COLO668 (cell line): ENCODE measurements around the gene EIF1B.

Experiments used
- DNase-seq: peaks from one replicate; lab custom pipeline; 2025; ENCODE audit not compliant: unreplicated experiment; lab: John Stamatoyannopoulos, UW

The EIF1B gene

DNA sequence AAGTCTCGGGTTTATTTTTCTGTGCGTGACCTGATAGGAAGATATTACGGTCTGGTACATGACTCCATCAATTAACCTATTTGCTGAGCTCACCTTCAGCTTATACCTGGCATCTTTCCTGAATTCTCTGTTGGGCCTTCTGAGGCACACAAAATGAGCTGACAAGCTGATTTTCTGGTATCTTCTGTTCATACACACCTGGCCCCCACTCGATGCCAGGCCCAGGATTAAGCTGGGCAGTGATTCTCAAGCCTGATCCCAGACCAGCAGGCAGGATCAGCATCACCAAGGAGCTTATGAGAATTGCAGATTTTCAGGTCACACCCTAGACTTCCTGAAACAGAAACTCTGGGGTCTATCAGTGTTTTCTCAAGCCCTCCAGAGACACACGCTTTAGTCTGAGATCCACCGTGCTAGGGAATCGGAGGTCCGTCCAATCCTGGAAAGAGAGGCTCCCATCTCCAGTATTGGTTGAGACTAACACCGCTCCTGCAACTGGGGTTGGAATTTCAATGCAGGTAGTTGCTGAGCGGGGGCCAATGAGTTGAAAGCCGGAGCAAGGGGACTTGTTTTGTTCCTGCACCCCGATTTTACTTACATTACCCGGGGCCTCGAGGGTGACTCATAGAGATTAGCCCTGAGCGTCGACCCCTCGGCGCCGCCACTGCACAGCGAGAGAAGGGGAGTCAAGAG is 636 bp upstream of the EIF1B start:
- DNase-seq: no peak

DNA sequence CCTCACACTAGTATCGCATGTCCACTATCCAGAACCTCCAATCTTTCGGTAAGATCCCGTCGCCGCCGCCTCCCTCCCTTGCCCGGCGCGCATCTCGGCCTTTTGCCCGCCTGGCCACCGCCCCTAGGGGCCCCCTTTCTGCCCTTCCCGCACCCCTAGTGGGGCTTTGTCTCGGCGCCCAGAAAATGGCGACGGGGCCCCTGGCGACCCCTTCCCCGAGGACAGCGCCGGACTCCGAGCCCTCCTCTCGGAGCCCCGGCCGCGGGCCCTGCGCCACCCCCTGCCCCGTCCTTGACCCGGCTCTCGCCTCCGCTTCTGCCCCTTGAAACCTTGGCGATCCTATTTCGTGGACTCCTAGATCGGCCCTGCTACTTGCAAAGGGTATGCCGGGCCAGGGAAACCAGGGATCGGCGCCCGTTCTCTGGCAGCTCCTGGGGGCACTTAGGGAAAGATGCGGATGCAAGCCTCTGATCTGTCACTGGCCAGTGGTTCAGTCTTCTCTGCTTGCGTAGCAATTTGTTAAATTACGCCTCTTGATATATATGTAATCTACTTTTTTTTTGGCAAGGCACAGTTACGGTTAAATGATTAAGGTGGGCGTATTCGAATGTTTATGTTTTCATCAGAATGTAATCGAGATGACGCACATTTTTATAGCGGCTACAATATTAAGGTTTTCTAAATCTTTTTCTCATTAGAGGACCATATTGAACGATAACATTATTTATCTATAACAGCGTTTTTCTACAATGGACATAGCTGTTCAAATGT is 603 bp downstream of the EIF1B start:
- peak; percentile 44 for DNase-seq

DNA sequence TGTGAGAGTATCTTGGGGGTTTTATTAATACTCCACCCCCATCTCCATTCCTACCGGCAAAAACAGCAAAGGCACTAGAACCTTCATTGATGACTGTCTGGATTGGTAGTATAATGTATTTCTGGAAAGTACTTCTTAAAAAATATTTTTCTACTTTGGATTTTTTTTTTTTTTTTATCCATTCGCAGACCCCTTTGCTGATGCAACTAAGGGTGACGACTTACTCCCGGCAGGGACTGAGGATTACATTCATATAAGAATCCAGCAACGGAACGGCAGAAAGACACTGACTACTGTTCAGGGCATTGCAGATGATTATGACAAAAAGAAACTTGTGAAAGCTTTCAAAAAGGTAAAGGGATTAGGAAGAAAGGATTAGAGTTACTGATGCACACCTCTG is 1.2 kb downstream of the EIF1B start:
- DNase-seq: no peak

DNA sequence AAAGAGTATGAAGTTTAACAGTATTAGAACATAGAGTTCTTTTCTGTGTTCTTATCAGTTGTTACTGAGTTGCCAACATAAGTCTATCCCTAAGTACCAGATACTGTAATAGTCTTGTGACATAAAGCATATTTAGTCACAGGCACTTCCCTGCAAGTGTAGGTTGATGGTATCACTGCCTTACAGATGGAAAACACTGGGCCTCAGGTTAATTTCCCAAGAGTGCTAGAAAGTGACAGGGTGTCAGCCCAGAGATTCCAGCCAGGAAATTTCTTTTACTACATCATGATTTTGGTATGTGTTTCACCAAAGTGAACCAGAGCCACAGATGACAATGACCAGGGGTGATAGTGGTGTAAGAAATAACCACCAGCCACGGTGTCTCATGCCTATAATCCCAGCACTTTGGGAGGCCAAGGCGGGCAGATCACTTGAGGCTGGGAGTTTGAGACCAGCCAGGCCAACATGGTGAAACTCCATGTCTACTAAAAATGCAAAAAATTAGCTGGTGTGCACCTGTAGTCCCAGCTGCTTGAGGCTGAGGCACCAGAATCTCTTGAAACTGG is 3.2 kb downstream of the EIF1B start:
- no peak for DNase-seq

DNA sequence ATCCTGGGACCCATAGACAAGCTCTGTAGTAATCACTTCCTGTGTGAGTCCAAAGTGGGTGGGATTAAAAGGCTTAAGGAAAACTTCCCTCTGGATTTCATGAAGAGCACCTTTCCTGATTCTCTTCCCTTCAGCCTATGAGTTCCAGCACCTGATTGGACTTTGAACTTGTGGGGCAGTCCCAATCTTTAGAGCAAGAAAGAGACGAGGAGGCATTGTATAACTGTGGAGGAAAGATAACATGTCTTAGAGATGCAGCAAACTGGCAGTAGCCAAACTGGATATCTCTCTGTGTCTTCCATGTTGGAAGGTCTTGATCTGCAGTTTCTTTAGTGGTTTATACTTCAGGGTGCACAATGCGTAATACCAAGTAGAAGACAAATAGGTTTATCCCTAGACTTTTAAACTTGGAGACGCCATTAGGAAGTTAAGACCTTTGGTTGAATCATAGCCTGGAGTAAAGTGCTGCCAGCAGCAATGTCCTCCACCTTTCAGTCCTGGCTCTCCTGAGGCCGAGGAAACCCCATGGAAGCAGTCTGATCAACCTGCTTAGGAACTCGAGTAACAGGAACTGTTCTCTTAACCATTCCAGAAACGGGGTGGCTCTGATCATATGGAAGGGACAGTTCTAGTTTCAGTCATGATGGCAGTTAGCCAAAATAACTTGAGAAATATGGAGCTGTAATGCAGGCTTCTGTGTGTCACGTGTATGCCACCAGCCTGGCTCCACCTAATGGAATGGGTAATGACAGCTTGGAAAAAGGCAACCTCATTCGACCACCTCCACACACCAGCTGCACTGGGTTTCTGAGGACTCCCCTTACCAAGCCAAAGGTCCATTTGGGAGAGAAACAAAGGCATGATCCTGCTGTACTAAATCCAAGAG is 4.7 kb downstream of the EIF1B start:
- no peak for DNase-seq

DNA sequence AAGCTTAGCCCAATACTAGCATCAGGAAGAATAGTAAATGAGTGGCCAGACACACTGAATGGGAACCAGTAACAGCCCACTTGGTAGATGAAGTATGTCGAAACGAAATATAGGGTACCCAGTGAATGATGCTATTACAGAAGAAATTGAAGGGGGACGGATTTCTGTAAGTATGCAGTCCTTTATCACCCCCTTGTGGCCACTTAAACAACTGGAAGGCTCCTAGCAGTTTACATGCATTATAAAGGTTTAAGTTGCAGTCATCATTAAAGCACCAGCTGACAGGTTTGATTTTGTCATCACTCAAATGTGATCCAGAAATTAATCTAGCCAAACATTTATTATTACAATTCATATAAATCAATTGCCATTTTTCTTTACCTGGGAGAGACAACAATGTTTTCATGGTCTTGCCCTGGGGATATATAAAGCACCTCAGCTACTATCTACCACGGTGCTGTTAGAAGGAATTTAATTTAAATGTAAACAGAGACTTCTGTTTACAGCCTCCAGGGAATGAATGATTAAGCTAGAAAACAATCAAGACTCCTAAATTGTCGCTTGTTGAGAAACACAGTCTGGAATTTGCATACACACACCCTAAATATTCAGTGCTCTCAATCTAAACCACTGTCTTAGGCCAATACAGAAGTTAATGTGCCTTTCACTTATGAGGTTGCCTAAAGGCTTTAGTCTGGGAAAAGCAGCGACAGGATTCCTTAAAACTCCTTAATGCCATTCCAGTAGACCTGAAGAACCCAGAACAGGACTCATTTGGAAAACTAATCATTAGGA is 7.8 kb downstream of the EIF1B start:
- DNase-seq: peak; percentile 26

DNA sequence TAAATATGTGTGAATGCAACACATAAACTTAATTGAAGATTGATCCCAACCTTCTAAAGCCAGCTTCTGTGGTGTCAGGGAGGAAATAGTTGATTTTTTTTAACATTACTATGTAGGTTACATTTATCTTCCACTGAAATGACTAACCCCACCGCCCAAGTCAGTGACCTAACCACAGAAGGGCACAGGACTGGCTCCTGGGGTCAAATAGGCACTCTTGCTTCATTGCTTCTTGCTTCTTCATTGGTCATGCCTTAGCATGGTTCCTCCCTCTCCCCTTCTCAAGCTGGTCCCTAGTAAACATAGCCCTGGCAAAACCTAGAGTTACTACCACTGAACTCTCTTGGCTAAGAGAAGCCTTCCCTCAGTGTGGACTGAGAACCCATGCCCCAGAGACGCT is 12.3 kb downstream of the EIF1B start:
- DNase-seq: no peak

DNA sequence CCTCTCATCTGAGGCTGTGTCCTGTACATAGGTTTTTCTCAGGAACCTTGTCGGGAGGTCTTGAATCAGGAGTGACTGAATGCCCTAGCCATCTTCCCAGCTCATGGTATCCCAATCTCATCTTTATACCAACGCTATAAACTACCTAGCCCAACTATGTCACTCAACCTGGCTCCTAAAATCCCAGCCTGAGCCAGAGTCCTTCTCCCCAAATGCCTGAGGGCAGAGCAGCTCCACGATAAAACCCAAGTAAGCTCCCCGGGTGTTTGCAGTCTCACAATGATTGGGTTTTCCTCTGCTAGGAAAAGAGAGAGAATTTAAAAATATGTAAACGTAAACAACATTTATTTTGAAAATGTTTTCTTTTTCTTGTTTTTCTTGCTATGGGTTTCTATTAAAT is 14.4 kb downstream of the EIF1B start:
- no peak for DNase-seq

DNA sequence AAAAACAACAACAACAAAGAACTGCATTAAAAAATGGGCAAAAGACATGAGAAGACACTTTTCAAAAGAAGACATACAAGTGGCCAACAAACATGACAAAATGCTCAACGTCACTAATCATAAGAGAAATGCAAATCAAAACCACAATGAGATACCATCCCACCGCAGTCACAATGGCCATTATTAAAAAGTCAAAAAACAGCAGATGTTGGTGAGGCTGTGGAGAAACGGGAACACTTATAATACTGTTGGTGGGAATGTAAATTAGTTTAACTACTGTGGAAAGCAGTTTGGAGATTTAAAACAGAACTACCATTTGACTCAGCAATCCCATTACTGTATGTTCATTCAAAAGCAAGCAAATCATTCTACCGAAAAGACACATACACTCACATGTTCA is 15.1 kb downstream of the EIF1B start:
- DNase-seq: no peak

DNA sequence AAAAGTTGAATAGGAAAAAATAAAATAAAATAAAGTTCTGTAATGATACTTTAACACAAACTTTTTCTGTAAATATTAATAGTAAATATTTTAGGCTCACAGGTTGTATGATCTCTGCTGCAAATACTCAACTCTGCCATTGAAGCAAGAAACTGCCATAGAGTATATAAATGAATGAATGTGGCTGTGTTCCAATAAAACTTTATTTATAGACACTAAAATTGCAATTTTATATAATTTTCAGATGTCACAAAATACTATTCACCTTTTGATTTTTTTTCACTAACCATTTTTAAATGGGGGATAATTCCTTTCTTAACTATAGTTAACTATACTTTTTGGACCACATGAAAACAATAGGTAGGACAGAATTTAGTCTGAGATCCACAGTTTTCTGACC is 16.0 kb downstream of the EIF1B start:
- DNase-seq: no peak

DNA sequence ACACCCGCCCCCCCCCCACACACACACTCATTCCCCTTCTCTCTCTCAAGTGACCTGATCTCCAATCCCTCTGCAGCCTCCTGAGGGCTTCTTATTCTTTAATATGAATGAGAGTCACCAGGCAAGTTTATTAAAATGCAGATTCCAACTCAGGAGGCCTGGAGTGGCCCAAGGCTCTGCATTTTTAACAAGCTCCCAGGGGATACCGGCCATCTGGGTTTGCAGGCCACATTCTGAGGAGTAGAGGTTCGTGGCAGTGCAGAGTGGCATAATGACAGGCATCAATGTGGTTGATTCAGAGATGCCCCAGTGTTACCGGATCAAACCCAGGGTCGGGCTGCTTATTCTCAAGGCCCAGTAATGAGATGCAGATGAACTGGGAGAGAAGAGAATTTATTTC is 18.9 kb downstream of the EIF1B start:
- no peak for DNase-seq

DNA sequence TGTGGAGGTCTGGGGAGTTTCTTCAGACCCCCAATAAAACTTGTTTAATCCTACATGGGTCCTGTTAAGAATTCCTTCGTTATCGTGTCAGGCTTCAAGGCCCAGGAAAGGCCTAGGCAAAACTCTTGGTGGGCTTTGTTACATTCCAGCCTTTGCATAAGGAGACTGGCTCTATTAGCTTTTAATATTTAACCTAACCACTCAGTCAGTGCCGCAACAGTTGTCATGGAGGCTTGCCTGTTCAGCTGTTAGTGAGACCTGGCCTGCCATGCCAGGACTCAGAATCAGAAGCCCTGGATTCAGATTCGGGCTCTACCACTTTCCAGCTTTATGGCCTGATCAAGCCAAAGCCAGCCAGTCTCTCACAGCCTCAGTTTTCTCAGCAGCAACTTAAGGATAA is 19.6 kb downstream of the EIF1B start:
- no peak for DNase-seq

DNA sequence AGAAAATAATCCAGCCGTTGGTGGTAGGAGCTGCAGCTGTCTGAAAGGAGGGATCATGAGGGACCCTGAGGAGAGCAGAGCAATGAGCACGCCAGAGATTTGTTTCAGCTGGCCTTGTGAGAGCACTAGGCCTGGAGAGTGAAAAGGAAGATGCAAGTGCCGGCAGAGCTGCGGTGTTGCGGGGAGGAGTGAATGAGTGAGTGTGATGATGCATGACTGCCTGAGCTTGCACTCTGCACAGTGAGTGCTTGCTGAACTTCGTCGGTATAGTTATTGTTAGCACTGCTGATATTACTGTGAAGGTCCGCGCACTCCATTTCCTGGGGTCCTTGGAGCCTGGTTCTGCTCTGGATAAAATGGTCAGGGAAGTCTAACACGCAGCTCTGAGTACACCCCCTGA is 23.2 kb downstream of the EIF1B start:
- DNase-seq: no peak

DNA sequence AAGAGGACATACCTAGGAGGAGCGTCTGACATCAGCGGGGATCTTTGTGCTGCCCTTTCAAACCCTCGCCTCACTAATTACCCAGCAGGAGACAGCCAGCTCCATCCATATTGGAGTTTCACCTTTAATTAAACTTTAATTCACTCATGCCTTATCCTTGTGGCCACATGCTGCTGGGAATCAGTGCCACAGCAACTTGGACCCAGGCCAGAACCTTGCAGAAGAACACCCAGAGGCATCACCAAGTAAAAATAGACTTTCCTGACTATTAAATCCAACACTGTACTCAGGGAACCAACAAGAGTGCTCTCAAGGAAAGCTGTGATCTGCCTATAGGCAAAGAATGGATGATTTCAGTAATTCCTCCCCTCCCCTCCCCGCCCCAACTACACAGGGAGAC is 23.9 kb downstream of the EIF1B start:
- no peak for DNase-seq

DNA sequence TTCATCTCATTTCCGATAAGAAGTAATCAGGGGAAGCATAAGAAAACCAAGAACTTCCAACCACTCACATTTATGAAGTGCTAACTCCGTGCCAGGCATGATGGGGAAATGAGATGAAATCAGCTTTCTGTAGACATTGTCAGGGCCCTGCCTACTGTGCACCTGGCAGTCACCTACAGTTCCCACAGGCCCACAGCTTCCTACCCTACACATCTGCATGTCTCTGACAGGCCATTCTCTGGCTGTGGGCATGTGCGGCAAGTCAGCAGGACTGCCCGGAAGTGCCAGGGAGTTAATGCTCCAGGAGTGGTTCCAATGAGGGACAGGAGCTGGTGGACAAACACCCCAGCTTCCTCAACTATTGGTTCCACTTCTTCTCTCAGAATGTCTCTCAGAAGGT is 24.3 kb downstream of the EIF1B start:
- no peak for DNase-seq

DNA sequence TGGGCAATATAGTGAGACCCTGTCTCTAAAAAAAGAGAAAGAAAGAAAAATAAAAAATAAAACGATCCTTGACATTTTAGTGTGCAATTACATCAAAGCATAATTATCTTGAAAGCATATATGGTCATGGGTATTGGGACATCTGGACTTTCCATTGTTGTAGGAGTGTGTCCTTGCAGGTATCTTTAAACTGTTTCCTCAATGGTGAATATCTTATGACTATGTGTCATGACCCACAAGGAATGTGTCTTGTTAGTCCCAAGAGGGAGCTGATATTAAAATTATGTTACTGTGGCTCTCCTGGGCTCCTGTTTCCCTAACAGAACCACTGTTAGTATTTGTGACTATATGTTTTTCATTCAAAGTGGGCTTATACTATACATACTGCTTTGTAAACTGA is 26.6 kb downstream of the EIF1B start:
- no peak for DNase-seq

DNA sequence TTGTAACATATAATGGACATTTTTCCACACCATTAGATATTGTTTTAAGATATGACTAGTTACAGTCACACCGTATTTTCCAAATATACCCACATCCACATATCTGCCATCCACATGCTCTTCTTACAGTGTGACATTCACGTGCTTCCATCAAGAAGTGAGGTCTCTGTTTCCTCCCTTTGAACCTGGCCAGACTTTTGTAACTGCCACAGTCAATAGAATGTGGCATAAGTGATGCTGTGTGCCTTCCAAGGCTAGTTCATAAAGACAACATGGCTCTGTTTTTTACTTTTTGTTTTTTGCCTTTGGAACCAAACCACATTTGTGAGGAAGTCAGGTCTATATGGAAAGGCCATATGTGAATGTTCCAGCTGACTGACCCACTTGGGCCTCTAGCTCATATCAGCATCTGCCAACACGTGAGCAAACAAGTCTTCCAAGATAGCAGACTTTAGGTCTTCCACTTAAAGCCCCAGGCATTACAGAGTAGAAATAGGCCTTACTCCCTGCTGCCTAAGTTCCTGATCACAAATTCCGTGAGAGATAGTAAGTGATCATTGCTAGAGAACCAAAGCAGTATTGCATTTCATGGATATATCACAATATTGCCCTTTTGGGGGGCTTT is 27.1 kb downstream of the EIF1B start:
- DNase-seq: no peak

DNA sequence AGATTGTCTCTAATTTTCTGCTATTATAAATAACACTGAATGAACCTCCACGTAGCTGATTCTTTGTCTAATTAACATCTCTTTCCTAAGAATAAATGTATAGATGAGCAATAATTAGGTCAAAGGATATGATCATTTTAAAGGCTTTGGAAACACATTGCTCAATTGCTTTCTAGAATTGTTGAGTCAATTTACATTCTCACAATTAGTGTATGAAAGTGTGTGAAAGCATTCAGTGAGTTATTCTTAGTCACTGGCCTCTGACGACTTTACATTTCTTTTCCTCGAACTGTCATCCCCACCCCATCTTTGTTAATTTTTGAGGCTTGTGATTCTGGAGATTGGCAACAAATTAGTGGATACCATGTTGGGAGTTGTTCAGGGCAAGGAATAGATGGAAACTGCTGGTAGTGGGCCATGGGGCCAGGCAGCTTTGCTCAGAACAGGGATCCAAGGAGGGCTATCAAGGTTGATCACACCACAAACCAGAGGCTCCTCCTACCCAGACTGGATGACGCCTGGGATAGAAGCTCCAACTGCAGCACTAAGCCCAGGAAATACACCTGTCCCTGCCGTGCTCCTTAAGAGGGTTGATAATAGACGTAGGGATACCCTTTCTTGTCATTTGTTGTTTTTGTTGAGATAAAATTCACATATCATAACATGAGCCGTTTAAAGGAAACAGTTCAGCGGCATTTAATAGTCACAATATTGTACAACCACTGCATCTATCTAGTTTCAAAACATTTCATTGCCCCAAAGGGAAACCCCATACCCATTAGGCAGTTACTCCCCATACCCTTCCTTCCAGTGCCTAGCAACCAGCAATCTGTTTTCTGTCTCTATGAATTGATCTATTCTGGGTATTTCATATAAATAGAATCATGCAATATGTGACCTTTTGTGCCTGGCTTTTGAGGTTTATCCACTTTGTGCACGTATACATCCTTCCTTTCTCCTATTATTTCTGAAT is 27.9 kb downstream of the EIF1B start:
- no peak for DNase-seq

DNA sequence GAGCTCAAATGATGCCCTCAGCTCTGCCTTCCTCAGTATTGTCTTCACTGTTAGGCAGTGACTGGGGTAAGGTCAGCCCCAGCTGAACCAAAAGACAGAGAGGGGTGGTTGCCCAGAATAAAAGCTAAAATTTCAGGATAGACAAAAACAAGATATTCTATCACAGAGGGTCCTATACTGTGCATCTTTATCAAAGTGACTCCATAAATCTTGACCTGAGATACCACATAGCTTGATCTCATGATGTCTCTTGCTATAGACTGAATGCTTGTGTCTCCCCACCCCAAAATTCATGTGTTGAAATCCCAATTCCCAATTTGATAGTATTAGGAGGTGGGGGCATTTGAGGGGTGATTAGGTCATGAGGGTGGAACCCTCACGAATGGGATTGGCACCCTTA is 30.4 kb downstream of the EIF1B start:
- DNase-seq: no peak
